ENCODE results near the gene LRRC2. TPM values are rescaled to one million over a fixed set of nuclear protein-coding genes. Genes with fewer than 3 reads are reported as not detected.

Gene LRRC2
- total RNA-seq (2.4 TPM), polyA plus RNA-seq (1 to 10 TPM; 1.2 to 3.8 (median 2.2) TPM)

- Mint-ChIP-seq H3K9me3 (peaks cover 0 to 5% (median 0%) of the 10 kb centered on the region in 7 donors), H3K4me3 (peak within 1 kb of the TSS; percentile 85 to 92 (median 88)), H3K36me3 (peaks cover 7% of the 10 kb centered on the region), H3K27me3 (peaks cover 32% of the 10 kb centered on the region), H3K4me1 (peaks cover 11 to 36% (median 20%) of the 10 kb centered on the region in 4 donors), H3K27ac (peak within 1 kb of the TSS; percentile 62 to 72 (median 63))
- H3K4me1 ChIP-seq (ENCODE audit: control insufficient read depth, insufficient read depth, low read length, poor library complexity, severe bottlenecking), result peaks cover 15% of the 10 kb centered on the region
- ATAC-seq (ENCODE audit: low read depth in 2 of 2) (peak; percentile 82 to 87), DNase-seq (peak in 2 of 3 donors; percentile 36 to 73)
- H3K27me3 ChIP-seq (ENCODE audit: control insufficient read depth, insufficient read depth, low read length), result peaks cover 4% of the 10 kb centered on the region
- H3K4me3 ChIP-seq (ENCODE audit: low read depth, low read length), result peak within 1 kb of the TSS; percentile 67
- H3K9me3 ChIP-seq (ENCODE audit: control insufficient read depth in 2 of 2, low read length in 2 of 2), result no peaks in the 10 kb centered on the region
- no peaks in the 10 kb centered on the region for H3K36me3 ChIP-seq (ENCODE audit: control insufficient read depth, insufficient read depth, low read length)
- no peak within 1 kb of the TSS for H3K27ac ChIP-seq (ENCODE audit: insufficient read depth, low read length, poor library complexity, severe bottlenecking)
Observed at GRCh38 chr3:46566040-46566641, at the start of gene LRRC2. Gene LRRC2 (minus strand): TSS chr3:46566302. CDS start chr3:46551591, 14,711 bp downstream.

DNA sequence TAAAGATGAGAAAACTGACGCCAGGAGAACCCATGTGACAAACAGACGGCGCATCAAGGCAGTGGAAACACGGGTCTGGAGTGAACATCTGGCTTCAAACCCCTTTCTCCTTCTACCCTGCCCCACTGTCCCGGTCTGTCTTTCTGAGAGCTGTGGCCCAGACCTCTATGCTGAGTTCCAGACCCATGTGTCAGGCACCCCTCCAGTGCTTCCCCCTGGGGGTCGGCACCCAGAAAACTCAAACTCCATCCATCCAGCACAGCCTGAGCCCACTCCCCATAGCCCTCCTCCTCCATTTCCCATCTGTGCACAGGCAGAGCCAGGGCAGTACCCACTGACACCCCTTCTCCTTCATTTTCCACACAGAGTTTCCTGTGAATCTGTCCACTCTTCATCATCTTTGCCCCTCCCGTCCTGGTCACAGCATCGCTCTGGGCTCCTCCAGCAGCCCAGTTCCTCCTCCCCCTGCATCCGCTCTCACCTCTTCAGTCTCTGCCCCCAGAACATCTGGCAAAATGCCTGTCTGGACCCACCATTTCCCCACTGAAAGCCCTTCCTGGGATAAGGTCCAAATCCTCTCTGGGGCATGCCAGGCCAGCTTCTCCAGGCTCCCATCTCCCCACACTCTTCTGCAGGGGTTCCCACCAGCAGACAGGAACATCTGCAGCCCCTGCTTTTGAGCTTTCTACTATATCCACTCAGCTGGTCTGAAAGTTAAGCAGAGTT is 49.1 kb upstream of the LRRC2 start:
- no peak for ATAC-seq (ENCODE audit: low read depth in 2 of 2)

DNA sequence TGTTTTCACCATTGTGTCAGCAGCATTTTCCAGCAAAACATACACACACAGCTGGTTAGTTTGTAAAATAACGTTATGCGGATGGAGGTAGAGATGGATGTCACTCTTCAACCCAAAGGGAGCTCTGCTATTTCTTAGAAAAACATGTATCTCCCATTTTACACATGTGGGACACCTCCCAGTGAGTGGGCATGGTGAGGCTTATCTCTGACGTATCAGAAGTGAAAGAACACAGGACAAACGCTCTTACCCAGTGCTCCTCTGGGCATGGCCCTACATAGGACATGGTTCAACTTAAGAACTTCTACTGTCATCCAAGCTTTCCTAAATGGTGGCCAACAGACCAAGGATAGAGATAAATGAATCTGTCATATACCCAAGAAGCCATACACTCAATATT is 48.3 kb upstream of the LRRC2 start:
- H3K36me3 ChIP-seq (ENCODE audit: control insufficient read depth, insufficient read depth, low read length), result no peaks in the 10 kb centered on the region
- peaks cover 12% of the 10 kb centered on the region for H3K27me3 ChIP-seq (ENCODE audit: control insufficient read depth, insufficient read depth, low read length)
- no peak for DNase-seq
- no peak overlapping the region for H3K4me3 Mint-ChIP-seq
- peaks cover 0 to 6% (median 0%) of the 10 kb centered on the region in 7 donors for H3K9me3 Mint-ChIP-seq
- H3K27me3 Mint-ChIP-seq, result peaks cover 54% of the 10 kb centered on the region
- no peaks in the 10 kb centered on the region for H3K36me3 Mint-ChIP-seq
- no peak overlapping the region for H3K4me3 ChIP-seq (ENCODE audit: low read depth, low read length)
- H3K9me3 ChIP-seq (ENCODE audit: control insufficient read depth in 2 of 2, low read length in 2 of 2), result no peaks in the 10 kb centered on the region
- no peaks in the 10 kb centered on the region for H3K4me1 Mint-ChIP-seq
- no peak for ATAC-seq (ENCODE audit: low read depth in 2 of 2)
- H3K27ac ChIP-seq (ENCODE audit: insufficient read depth, low read length, poor library complexity, severe bottlenecking), result no peak overlapping the region
- H3K4me1 ChIP-seq (ENCODE audit: control insufficient read depth, insufficient read depth, low read length, poor library complexity, severe bottlenecking), result no peaks in the 10 kb centered on the region
- H3K27ac Mint-ChIP-seq, result no peak overlapping the region

More for the DNA sequence above, 49.1 kb upstream of the LRRC2 start:
- H3K27ac Mint-ChIP-seq, result peak overlapping the region in 2 of 3 donors; percentile 2 to 48
- DNase-seq, result no peak
- H3K4me1 Mint-ChIP-seq, result no peaks in the 10 kb centered on the region
- no peaks in the 10 kb centered on the region for H3K4me1 ChIP-seq (ENCODE audit: control insufficient read depth, insufficient read depth, low read length, poor library complexity, severe bottlenecking)
- no peaks in the 10 kb centered on the region for H3K9me3 ChIP-seq (ENCODE audit: control insufficient read depth in 2 of 2, low read length in 2 of 2)
- no peaks in the 10 kb centered on the region for H3K36me3 Mint-ChIP-seq
- peaks cover 12% of the 10 kb centered on the region for H3K27me3 ChIP-seq (ENCODE audit: control insufficient read depth, insufficient read depth, low read length)
- H3K4me3 ChIP-seq (ENCODE audit: low read depth, low read length), result no peak overlapping the region
- H3K36me3 ChIP-seq (ENCODE audit: control insufficient read depth, insufficient read depth, low read length), result no peaks in the 10 kb centered on the region
- H3K4me3 Mint-ChIP-seq, result no peak overlapping the region
- H3K27me3 Mint-ChIP-seq, result peaks cover 54% of the 10 kb centered on the region
- no peak overlapping the region for H3K27ac ChIP-seq (ENCODE audit: insufficient read depth, low read length, poor library complexity, severe bottlenecking)
- H3K9me3 Mint-ChIP-seq, result peaks cover 0 to 6% (median 0%) of the 10 kb centered on the region in 7 donors

DNA sequence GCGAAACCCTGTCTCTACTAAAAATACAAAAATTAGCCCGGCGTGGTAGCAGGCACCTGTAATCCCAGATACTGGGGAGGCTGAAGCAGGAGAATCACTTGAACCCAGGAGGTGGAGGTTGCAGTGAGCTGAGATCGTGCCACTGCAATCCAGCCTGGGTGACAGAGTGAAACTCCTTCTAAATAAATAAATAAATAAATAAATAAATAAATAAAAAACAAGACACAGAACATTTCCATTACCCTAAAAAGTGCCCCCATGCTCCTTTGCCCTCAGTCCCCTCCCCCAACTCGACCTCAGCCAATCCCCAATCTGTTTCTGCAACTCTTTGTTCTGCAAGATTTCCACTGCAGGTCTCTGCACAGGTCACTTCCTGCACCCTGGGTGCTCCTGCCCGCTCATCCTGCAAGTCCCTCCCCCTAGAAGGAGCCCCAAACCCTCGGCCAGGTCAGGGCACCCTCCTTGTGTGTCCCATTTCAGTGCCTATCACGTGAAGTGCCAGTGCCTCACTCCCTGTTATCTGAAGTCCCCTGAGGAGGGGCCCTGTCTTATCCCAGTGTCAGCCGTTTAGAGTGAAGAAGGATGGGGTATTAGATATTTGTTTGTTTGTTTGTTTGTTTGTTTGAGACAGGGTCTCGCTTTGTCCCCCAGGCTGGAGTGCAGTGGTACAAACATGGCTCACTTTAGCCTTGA is 47.4 kb upstream of the LRRC2 start:
- Mint-ChIP-seq H3K27me3 (peaks cover 54% of the 10 kb centered on the region), H3K27ac (peak overlapping the region in 1 of 3 donors; percentile 5), H3K36me3 (no peaks in the 10 kb centered on the region), H3K4me3 (no peak overlapping the region), H3K9me3 (peaks cover 0 to 2% (median 0%) of the 10 kb centered on the region in 7 donors), H3K4me1 (no peaks in the 10 kb centered on the region)
- peaks cover 10% of the 10 kb centered on the region for H3K27me3 ChIP-seq (ENCODE audit: control insufficient read depth, insufficient read depth, low read length)
- no peaks in the 10 kb centered on the region for H3K36me3 ChIP-seq (ENCODE audit: control insufficient read depth, insufficient read depth, low read length)
- DNase-seq (no peak), ATAC-seq (ENCODE audit: low read depth in 2 of 2) (no peak)
- no peaks in the 10 kb centered on the region for H3K9me3 ChIP-seq (ENCODE audit: control insufficient read depth in 2 of 2, low read length in 2 of 2)
- H3K4me1 ChIP-seq (ENCODE audit: control insufficient read depth, insufficient read depth, low read length, poor library complexity, severe bottlenecking), result no peaks in the 10 kb centered on the region
- H3K27ac ChIP-seq (ENCODE audit: insufficient read depth, low read length, poor library complexity, severe bottlenecking), result no peak overlapping the region
- no peak overlapping the region for H3K4me3 ChIP-seq (ENCODE audit: low read depth, low read length)

DNA sequence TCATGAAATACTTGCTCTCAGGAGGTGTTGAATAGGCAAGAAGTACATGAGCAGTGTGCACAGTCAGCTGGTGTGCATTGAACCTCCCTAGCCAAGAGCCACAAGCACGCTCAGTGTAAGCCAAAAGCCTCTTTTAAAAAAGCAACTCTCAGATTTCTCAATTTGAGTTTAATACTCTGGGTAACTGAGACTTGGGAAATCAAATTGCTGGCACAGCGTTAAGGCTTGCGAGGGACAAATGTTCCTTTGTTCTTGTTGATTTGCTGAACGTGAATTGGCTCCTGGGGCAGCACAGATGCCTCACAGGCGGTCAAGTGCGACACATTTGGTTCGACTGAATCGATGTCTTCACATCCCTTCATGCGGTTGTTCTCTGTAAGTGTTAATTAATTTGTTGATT is 46.2 kb upstream of the LRRC2 start, which contains the start of gene FAM240A:
TSS of gene FAM240A (plus strand) at position 202 of the 400 bp plus-strand sequence. CDS start at position 361, 159 bp downstream.
- H3K27me3 Mint-ChIP-seq, result peaks cover 59% of the 10 kb centered on the region
- Histone ChIP-seq H3K4me3 (ENCODE audit: low read depth, low read length) (no peak within 1 kb of the TSS), H3K36me3 (ENCODE audit: control insufficient read depth, insufficient read depth, low read length) (no peaks in the 10 kb centered on the region), H3K4me1 (ENCODE audit: control insufficient read depth, insufficient read depth, low read length, poor library complexity, severe bottlenecking) (no peaks in the 10 kb centered on the region), H3K9me3 (ENCODE audit: control insufficient read depth in 2 of 2, low read length in 2 of 2) (no peaks in the 10 kb centered on the region), H3K27ac (ENCODE audit: insufficient read depth, low read length, poor library complexity, severe bottlenecking) (no peak within 1 kb of the TSS), H3K27me3 (ENCODE audit: control insufficient read depth, insufficient read depth, low read length) (peaks cover 7% of the 10 kb centered on the region)
- ATAC-seq (ENCODE audit: low read depth in 2 of 2) (no peak), DNase-seq (no peak)
- H3K9me3 Mint-ChIP-seq, result peaks cover 0 to 2% (median 0%) of the 10 kb centered on the region in 7 donors
- no peak within 1 kb of the TSS for H3K4me3 Mint-ChIP-seq
- no peaks in the 10 kb centered on the region for H3K36me3 Mint-ChIP-seq
- no peaks in the 10 kb centered on the region for H3K4me1 Mint-ChIP-seq
- H3K27ac Mint-ChIP-seq, result no peak within 1 kb of the TSS

- H3K27me3 ChIP-seq (ENCODE audit: control insufficient read depth, insufficient read depth, low read length), result peaks cover 2% of the 10 kb centered on the region
- Mint-ChIP-seq H3K36me3 (no peaks in the 10 kb centered on the region), H3K27me3 (peaks cover 43% of the 10 kb centered on the region), H3K9me3 (no peaks in the 10 kb centered on the region), H3K4me1 (no peaks in the 10 kb centered on the region), H3K4me3 (no peak overlapping the region), H3K27ac (no peak overlapping the region)
- ATAC-seq (ENCODE audit: low read depth in 2 of 2) (no peak), DNase-seq (no peak)
- H3K4me1 ChIP-seq (ENCODE audit: control insufficient read depth, insufficient read depth, low read length, poor library complexity, severe bottlenecking), result no peaks in the 10 kb centered on the region
- H3K36me3 ChIP-seq (ENCODE audit: control insufficient read depth, insufficient read depth, low read length), result no peaks in the 10 kb centered on the region
- H3K4me3 ChIP-seq (ENCODE audit: low read depth, low read length), result no peak overlapping the region
- no peak overlapping the region for H3K27ac ChIP-seq (ENCODE audit: insufficient read depth, low read length, poor library complexity, severe bottlenecking)
- no peaks in the 10 kb centered on the region for H3K9me3 ChIP-seq (ENCODE audit: control insufficient read depth in 2 of 2, low read length in 2 of 2)
Observed at GRCh38 chr3:46609944-46610722, 44.0 kb upstream of the LRRC2 start.

- Mint-ChIP-seq H3K4me1 (no peaks in the 10 kb centered on the region), H3K9me3 (no peaks in the 10 kb centered on the region), H3K27ac (peak overlapping the region in 1 of 3 donors; percentile 48), H3K36me3 (no peaks in the 10 kb centered on the region), H3K4me3 (no peak overlapping the region), H3K27me3 (peaks cover 36% of the 10 kb centered on the region)
- no peak for DNase-seq
- Histone ChIP-seq H3K9me3 (ENCODE audit: control insufficient read depth in 2 of 2, low read length in 2 of 2) (no peaks in the 10 kb centered on the region), H3K36me3 (ENCODE audit: control insufficient read depth, insufficient read depth, low read length) (no peaks in the 10 kb centered on the region), H3K27ac (ENCODE audit: insufficient read depth, low read length, poor library complexity, severe bottlenecking) (no peak overlapping the region), H3K4me3 (ENCODE audit: low read depth, low read length) (no peak overlapping the region), H3K27me3 (ENCODE audit: control insufficient read depth, insufficient read depth, low read length) (peaks cover 2% of the 10 kb centered on the region), H3K4me1 (ENCODE audit: control insufficient read depth, insufficient read depth, low read length, poor library complexity, severe bottlenecking) (no peaks in the 10 kb centered on the region)
- ATAC-seq (ENCODE audit: low read depth in 2 of 2), result no peak
Observed at GRCh38 chr3:46609212-46609721, 43.2 kb upstream of the LRRC2 start.

All from CD4-positive, CD25-positive, alpha-beta regulatory T cell (primary cell).